IPS-18a (cell line): ENCODE data around the gene RNFT1.
"Not testable (repeated sequence)": the region's sequence is repeated elsewhere in the genome, so short reads cannot be mapped to it uniquely, and the experiment has no call there.

ENCODE experiments used
- H3K27ac ChIP-seq: one replicate; pipeline ENCODE4 v1.5.1; 2013; ENCODE audit warnings: low read length
- H3K27me3 ChIP-seq: one replicate; pipeline ENCODE4 v1.6.1; 2013; ENCODE audit warnings: mild to moderate bottlenecking, low read length; ENCODE audit not compliant: control insufficient read depth, insufficient read depth
- H3K36me3 ChIP-seq: one replicate; pipeline ENCODE4 v1.6.1; 2013; ENCODE audit warnings: low read depth, low read length; ENCODE audit not compliant: control insufficient read depth
- H3K4me1 ChIP-seq: one replicate; pipeline ENCODE4 v1.6.1; 2013; ENCODE audit warnings: low read depth, low read length; ENCODE audit not compliant: control insufficient read depth
- H3K4me3 ChIP-seq: one replicate; pipeline ENCODE4 v1.5.1; 2013; ENCODE audit warnings: low read length
- H3K9ac ChIP-seq: one replicate; pipeline ENCODE4 v1.6.1; 2013; ENCODE audit warnings: mild to moderate bottlenecking, low read length, moderate library complexity
- H3K9me3 ChIP-seq: one replicate; pipeline ENCODE4 v1.6.1; 2013; ENCODE audit warnings: low read depth, low read length; ENCODE audit not compliant: control insufficient read depth

RNFT1 gene

GRCh38 chr17:59962739-59963318 is 1.7 kb downstream of the RNFT1 start:
- Histone ChIP-seq H3K27ac (no peak overlapping the region), H3K9ac (no peak overlapping the region), H3K36me3 (no peaks in the 10 kb centered on the region), H3K4me1 (no peaks in the 10 kb centered on the region), H3K9me3 (no peaks in the 10 kb centered on the region), H3K4me3 (no peak overlapping the region), H3K27me3 (peaks cover 22% of the 10 kb centered on the region)

- H3K9me3 ChIP-seq, H3K27ac ChIP-seq, H3K4me1 ChIP-seq, H3K36me3 ChIP-seq, H3K4me3 ChIP-seq, H3K9ac ChIP-seq: not testable (repeated sequence)
- peaks cover 16% of the 10 kb centered on the region for H3K27me3 ChIP-seq
Measured at GRCh38 chr17:59959574-59959973, 5.0 kb downstream of the RNFT1 start.

- no peak overlapping the region for H3K9ac ChIP-seq
- H3K9me3 ChIP-seq, result no peaks in the 10 kb centered on the region
- H3K27me3 ChIP-seq, result no peaks in the 10 kb centered on the region
- H3K27ac ChIP-seq, result no peak overlapping the region
- H3K36me3 ChIP-seq, result no peaks in the 10 kb centered on the region
- no peaks in the 10 kb centered on the region for H3K4me1 ChIP-seq
- H3K4me3 ChIP-seq, result no peak overlapping the region
Measured at GRCh38 chr17:59954856-59955255, 9.7 kb downstream of the RNFT1 start.

DNA sequence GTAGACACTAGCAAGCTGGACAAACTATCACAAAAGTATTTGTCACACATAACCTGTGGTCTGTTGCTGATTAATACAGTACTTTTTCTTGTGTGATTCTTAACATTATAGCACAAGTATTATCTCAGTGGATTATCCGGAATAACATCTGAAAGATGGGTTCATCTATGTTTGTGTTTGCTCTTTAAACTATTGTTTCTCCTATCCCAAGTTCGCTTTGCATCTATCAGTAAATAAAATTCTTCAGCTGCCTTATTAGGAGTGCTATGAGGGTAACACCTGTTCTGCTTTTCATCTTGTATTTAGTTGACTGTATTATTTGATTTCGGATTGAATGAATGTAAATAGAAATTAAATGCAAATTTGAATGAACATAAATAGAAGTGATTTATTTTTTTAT is 14.5 kb downstream of the RNFT1 start:
- Histone ChIP-seq H3K4me3 (no peak overlapping the region), H3K9me3 (no peaks in the 10 kb centered on the region), H3K27me3 (no peaks in the 10 kb centered on the region), H3K36me3 (peaks cover 7% of the 10 kb centered on the region), H3K4me1 (no peaks in the 10 kb centered on the region), H3K9ac (no peak overlapping the region), H3K27ac (no peak overlapping the region)

DNA sequence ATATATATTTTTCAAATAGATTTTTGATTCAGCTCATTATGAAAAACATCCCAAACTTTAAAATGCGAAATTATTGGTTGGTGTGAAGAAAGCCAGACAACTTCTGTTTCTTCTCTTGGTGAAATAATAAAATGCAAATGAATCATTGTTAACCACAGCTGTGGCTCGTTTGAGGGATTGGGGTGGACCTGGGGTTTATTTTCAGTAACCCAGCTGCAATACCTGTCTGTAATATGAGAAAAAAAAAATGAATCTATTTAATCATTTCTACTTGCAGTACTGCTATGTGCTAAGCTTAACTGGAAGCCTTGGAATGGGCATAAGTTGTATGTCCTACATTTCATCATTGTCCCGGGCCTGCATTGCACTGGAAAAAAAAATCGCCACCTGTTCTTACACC is 17.2 kb downstream of the RNFT1 start:
- H3K4me1 ChIP-seq, H3K9me3 ChIP-seq, H3K27ac ChIP-seq, H3K4me3 ChIP-seq, H3K36me3 ChIP-seq, H3K27me3 ChIP-seq, H3K9ac ChIP-seq: not testable (repeated sequence)

DNA sequence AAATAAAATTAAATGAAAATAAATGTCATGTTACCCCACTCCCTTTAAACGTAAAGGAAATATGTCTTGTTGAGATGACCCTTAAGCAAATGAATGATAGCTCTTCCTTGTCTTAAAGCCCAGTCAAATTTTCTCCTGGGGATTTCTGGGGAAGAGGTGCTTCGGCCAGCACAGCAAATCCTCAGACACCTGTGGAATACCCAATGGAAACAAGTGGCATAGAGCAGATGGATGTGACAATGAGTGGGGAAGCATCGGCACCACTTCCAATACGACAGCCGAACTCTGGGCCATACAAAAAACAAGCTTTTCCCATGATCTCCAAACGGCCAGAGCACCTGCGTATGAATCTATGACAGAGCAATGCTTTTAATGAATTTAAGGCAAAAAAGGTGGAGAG is 18.1 kb downstream of the RNFT1 start:
- H3K9ac ChIP-seq, H3K4me3 ChIP-seq, H3K27ac ChIP-seq, H3K9me3 ChIP-seq, H3K36me3 ChIP-seq, H3K4me1 ChIP-seq, H3K27me3 ChIP-seq: not testable (repeated sequence)

GRCh38 chr17:59941131-59941530 is 23.4 kb downstream of the RNFT1 start:
- Histone ChIP-seq H3K9me3 (no peaks in the 10 kb centered on the region), H3K4me1 (no peaks in the 10 kb centered on the region), H3K27ac (no peak overlapping the region), H3K36me3 (peaks cover 21% of the 10 kb centered on the region), H3K9ac (no peak overlapping the region), H3K27me3 (no peaks in the 10 kb centered on the region), H3K4me3 (no peak overlapping the region)

DNA sequence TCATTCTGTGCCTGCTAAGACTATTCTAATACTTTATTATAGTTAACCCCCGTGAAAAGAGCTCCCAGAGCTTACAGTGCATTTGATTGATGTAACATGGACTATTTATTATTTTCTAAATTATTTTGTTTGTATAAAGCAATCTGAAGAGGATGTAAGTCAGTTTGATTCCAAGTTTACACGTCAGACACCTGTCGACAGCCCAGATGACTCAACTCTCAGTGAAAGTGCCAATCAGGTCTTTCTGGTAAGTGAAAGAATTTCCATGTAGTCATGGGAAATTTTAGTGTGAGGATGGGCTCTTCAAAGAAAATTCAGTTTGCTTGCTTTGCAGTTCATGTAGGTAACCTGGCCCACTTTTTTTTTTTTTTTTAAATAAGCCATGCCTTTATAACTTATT is 23.8 kb downstream of the RNFT1 start:
- H3K4me3 ChIP-seq, H3K4me1 ChIP-seq, H3K27me3 ChIP-seq, H3K9ac ChIP-seq, H3K27ac ChIP-seq, H3K9me3 ChIP-seq: not testable (repeated sequence)
- H3K36me3 ChIP-seq, result peaks cover 24% of the 10 kb centered on the region

- not testable (repeated sequence) for H3K4me3 ChIP-seq, H3K27ac ChIP-seq, H3K27me3 ChIP-seq, H3K9me3 ChIP-seq, H3K4me1 ChIP-seq, H3K9ac ChIP-seq
- H3K36me3 ChIP-seq, result peaks cover 36% of the 10 kb centered on the region
Measured at GRCh38 chr17:59933317-59933716, 31.2 kb downstream of the RNFT1 start.

GRCh38 chr17:59930768-59931167 is 33.8 kb downstream of the RNFT1 start:
- not testable (repeated sequence) for H3K9me3 ChIP-seq, H3K9ac ChIP-seq, H3K4me3 ChIP-seq, H3K27ac ChIP-seq, H3K27me3 ChIP-seq, H3K4me1 ChIP-seq
- peaks cover 27% of the 10 kb centered on the region for H3K36me3 ChIP-seq

DNA sequence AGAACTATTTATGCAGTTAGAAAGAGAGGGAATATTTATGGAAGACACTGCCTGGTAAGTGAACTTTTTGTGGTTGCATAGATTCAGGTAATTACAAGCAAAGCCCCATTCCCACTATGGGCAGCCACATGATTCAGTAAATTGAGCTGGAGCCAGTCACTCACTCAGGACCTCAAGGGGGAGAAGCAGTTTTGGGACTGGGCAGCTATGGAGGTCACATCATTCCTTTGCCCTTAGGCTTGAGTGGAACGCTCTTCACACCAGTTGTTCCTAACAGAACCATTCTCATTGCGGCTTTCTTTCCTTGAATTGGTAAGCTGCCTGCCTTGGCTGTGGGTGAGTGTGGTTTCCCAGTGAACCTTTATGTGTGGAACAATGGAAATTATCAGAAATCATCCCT is 34.4 kb downstream of the RNFT1 start:
- H3K9ac ChIP-seq, H3K27me3 ChIP-seq, H3K4me1 ChIP-seq, H3K27ac ChIP-seq, H3K9me3 ChIP-seq, H3K4me3 ChIP-seq: not testable (repeated sequence)
- H3K36me3 ChIP-seq, result peaks cover 30% of the 10 kb centered on the region

DNA sequence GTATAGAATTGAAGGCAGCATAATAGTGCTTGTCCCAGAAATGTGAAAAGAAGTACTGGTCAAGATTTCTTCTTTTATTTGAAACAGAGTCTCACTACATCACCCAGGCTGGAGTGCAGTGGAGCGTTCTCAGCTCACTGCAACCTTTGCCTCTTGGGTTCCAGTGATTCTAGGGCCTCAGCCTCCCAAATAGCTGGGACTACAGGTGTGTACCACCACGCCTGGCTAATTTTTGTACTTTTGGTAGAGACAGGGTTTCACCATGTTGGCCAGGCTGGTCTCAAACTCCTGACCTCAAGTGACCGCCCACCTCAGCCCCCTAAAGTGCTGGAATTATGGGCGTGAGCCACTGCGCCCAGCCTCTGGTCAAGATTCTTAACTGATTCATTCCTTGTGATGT is 43.9 kb downstream of the RNFT1 start:
- not testable (repeated sequence) for H3K4me1 ChIP-seq, H3K9ac ChIP-seq, H3K4me3 ChIP-seq, H3K27me3 ChIP-seq, H3K9me3 ChIP-seq, H3K27ac ChIP-seq
- H3K36me3 ChIP-seq, result peaks cover 11% of the 10 kb centered on the region
